ENCODE results near the gene CDK18. TPM values are rescaled to one million over a fixed set of nuclear protein-coding genes. Genes with fewer than 3 reads are reported as not detected.

The CDK18 gene
- total and polyA plus RNA-seq, 9 of the 15 experiments (the other 6 are each of a cell fraction or from before 2014, with no cell fraction given): 0.05 to 0.69 (median 0.17) TPM; not detected in 2

DNA sequence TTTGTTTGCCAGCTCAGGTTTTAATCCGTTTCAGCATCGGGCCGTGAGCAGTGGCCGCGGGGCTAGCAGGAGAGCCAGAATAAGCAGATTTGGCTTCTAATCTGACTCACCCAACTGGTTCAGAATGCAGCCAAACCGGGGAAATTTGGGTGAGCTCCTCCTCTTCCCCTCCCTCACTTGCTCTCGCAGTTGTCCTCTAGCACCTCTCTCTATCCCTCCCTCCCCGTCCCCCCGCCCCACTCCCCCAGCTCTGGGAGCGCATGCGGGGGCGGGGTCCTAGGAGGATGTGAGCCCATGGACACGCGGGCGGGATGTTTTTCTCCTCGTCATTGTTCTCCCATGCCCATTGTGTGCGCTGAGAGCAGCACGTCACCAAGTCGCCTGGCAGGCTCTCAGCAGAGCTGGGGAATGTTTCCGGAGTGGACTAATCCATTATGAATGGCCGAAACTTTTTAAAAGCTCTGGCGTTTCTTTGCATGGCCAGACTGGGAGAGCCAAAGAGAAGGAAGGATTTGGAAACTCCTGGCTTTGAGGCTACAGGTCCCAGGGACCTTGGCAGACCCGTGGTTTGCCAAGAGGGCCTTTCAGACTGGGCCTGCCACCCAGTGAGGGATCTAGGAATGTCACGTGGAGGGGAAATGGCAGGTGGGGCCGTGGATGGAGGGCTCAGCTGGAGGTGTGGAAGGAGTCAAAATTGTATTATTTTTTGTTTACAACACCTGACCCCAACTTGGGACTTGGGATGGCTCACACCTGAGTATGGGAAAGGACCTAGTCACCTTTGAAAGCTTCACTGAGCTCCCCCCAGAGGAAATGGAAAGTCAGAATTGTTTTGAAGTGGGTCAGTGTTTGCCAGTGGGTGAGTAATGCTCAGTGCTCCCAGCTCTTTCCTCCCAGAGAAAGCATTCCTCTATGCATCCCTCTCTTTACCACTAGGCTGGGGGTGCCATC lies 39.2 kb downstream of the CDK18 start (continued):
- TF ChIP-seq POLR2G (IDR thresholded peaks at IDR 0.05; ENCODE audit: low read depth, low read length) (no peak), SAFB2 (IDR thresholded peaks at IDR 0.05; ENCODE audit: borderline replicate concordance, low read depth, low read length, severe bottlenecking) (no peak), ZNF146 (CRISPR knock-in tag; IDR thresholded peaks at IDR 0.05; ENCODE audit: unreplicated experiment) (no peak), ARHGAP35 (IDR thresholded peaks at IDR 0.05; ENCODE audit: partially characterized antibody) (no peak), KDM1A (IDR thresholded peaks at IDR 0.05) (no peak), RBM34 (IDR thresholded peaks at IDR 0.05; ENCODE audit: borderline replicate concordance, insufficient read depth, low read length) (no peak), HMG20B (CRISPR knock-in tag; IDR thresholded peaks at IDR 0.05) (no peak), NFE2L1 (tag; IDR thresholded peaks at IDR 0.05; ENCODE audit: borderline replicate concordance, low read depth) (no peak), ZBTB12 (CRISPR knock-in tag; IDR thresholded peaks at IDR 0.05) (no peak), FOXP4 (CRISPR knock-in tag; IDR thresholded peaks at IDR 0.05; ENCODE audit: borderline replicate concordance) (no peak), TFAM (CRISPR knock-in tag; conservative IDR thresholded peaks at IDR 0.05) (no peak), NFIX (CRISPR knock-in tag; IDR thresholded peaks at IDR 0.05; ENCODE audit: low read depth) (no peak), STAT5A (IDR thresholded peaks at IDR 0.05; ENCODE audit: borderline replicate concordance, low read length) (no peak), ZEB2 (IDR thresholded peaks at IDR 0.05) (no peak)
- TF ChIP-seq, protein P1, sequence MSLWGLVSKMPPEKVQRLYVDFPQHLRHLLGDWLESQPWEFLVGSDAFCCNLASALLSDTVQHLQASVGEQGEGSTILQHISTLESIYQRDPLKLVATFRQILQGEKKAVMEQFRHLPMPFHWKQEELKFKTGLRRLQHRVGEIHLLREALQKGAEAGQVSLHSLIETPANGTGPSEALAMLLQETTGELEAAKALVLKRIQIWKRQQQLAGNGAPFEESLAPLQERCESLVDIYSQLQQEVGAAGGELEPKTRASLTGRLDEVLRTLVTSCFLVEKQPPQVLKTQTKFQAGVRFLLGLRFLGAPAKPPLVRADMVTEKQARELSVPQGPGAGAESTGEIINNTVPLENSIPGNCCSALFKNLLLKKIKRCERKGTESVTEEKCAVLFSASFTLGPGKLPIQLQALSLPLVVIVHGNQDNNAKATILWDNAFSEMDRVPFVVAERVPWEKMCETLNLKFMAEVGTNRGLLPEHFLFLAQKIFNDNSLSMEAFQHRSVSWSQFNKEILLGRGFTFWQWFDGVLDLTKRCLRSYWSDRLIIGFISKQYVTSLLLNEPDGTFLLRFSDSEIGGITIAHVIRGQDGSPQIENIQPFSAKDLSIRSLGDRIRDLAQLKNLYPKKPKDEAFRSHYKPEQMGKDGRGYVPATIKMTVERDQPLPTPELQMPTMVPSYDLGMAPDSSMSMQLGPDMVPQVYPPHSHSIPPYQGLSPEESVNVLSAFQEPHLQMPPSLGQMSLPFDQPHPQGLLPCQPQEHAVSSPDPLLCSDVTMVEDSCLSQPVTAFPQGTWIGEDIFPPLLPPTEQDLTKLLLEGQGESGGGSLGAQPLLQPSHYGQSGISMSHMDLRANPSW (CRISPR knock-in tag; IDR thresholded peaks at IDR 0.05): no peak
- TF ChIP-seq, protein P2, sequence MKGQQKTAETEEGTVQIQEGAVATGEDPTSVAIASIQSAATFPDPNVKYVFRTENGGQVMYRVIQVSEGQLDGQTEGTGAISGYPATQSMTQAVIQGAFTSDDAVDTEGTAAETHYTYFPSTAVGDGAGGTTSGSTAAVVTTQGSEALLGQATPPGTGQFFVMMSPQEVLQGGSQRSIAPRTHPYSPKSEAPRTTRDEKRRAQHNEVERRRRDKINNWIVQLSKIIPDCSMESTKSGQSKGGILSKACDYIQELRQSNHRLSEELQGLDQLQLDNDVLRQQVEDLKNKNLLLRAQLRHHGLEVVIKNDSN (CRISPR knock-in tag; IDR thresholded peaks at IDR 0.05): peak; percentile 35; the same call in 1 of the 2 replicates
- TF ChIP-seq, protein P3, sequence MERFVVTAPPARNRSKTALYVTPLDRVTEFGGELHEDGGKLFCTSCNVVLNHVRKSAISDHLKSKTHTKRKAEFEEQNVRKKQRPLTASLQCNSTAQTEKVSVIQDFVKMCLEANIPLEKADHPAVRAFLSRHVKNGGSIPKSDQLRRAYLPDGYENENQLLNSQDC (CRISPR knock-in tag; IDR thresholded peaks at IDR 0.05): no peak
- TF ChIP-seq, protein P4, sequence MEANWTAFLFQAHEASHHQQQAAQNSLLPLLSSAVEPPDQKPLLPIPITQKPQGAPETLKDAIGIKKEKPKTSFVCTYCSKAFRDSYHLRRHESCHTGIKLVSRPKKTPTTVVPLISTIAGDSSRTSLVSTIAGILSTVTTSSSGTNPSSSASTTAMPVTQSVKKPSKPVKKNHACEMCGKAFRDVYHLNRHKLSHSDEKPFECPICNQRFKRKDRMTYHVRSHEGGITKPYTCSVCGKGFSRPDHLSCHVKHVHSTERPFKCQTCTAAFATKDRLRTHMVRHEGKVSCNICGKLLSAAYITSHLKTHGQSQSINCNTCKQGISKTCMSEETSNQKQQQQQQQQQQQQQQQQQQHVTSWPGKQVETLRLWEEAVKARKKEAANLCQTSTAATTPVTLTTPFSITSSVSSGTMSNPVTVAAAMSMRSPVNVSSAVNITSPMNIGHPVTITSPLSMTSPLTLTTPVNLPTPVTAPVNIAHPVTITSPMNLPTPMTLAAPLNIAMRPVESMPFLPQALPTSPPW (CRISPR knock-in tag; IDR thresholded peaks at IDR 0.05): peak; percentile 71
